T-cell (primary cell): ENCODE data around the gene ZNF511. TPM values are rescaled to one million over a fixed set of nuclear protein-coding genes. Genes with fewer than 3 reads are reported as not detected.

Experiments used
- ATAC-seq, 4 experiments: fragments of 200-7000 bp in 3 of 4; fragments of 150-1000 bp in 1 of 4; cut with Tn5 transposase; replicated peaks in 1 of 4; 1 replicate in 3 of 4; 2 replicates in 1 of 4; pipeline ENCODE4 v1.10.0; 2021; ENCODE audit warnings: moderate library complexity in 3 of 4, mild to moderate bottlenecking in 2 of 4, moderate number of reproducible peaks in 1 of 4
- CTCF ChIA-PET, 2 donors: fragments of 300-600 bp; sonication (Branson Sonifier 250); formaldehyde crosslinking; loops; one replicate each; lab custom pipeline; 2022; ENCODE audit warnings: antibody characterized with exemption in 2 of 2; lab: Charles Lee
- POLR2A ChIA-PET, 2 donors: fragments of 300-600 bp; sonication (Branson Sonifier 250); formaldehyde crosslinking; loops; one replicate each; lab custom pipeline; 2022; ENCODE audit warnings: antibody characterized with exemption in 2 of 2; lab: Charles Lee
- DNase-seq, 35 experiments: peaks; one replicate each; pipeline versions ENCODE4 v3.0.0 to v3.0.0-alpha.2; 2013 to 2023
- H3K27ac ChIP-seq: one replicate; pipeline ENCODE4 v1.5.1; 2013; ENCODE audit warnings: low read length
- H3K27me3 ChIP-seq, 2 experiments: replicated peaks in 1 of 2; 1 replicate in 1 of 2; 2 replicates in 1 of 2; pipeline versions ENCODE4 v1.6.1 to v1.7.0; 2013; ENCODE audit warnings: low read length in 1 of 2, mixed read lengths in 1 of 2; ENCODE audit not compliant: control insufficient read depth in 2 of 2, insufficient read depth in 2 of 2; ENCODE audit errors: extremely low read depth in 1 of 2
- H3K36me3 ChIP-seq, 2 donors: 1 replicate in 1 of 2; 2 replicates in 1 of 2; pipeline versions ENCODE4 v1.6.1 to v1.7.0; 2013; ENCODE audit warnings: low read length in 1 of 2; ENCODE audit not compliant: control insufficient read depth in 2 of 2, insufficient read depth in 1 of 2; ENCODE audit errors: extremely low read depth in 1 of 2
- H3K4me1 ChIP-seq, 2 experiments: 1 replicate in 1 of 2; 2 replicates in 1 of 2; pipeline versions ENCODE4 v1.6.1 to v1.7.0; 2013; ENCODE audit warnings: low read length in 2 of 2, mixed read lengths in 1 of 2; ENCODE audit not compliant: insufficient read depth in 2 of 2, control insufficient read depth in 1 of 2; ENCODE audit errors: extremely low read depth in 1 of 2
- H3K4me3 ChIP-seq, 2 donors: 1 replicate in 1 of 2; 2 replicates in 1 of 2; pipeline versions ENCODE4 v1.5.1 to v1.7.0; 2013; ENCODE audit warnings: mild to moderate bottlenecking in 2 of 2, low read length in 1 of 2, moderate library complexity in 1 of 2; ENCODE audit not compliant: control insufficient read depth in 1 of 2; ENCODE audit errors: extremely low read depth in 1 of 2
- H3K9me3 ChIP-seq: 2 replicates; pipeline ENCODE4 v1.7.0; 2013
- H3K27ac Mint-ChIP-seq, 2 donors: one replicate each; pipeline ENCODE4 v1.8.0; 2020 to 2021; ENCODE audit warnings: mild to moderate bottlenecking in 2 of 2, mixed read lengths in 2 of 2
- H3K27me3 Mint-ChIP-seq, 2 donors: one replicate each; pipeline ENCODE4 v1.8.0; 2021 to 2022; ENCODE audit warnings: mixed read lengths in 2 of 2
- H3K36me3 Mint-ChIP-seq: one replicate; pipeline ENCODE4 v1.8.0; 2021; ENCODE audit warnings: mixed read lengths
- H3K4me1 Mint-ChIP-seq, 3 donors: one replicate each; pipeline ENCODE4 v1.8.0; 2020 to 2022; ENCODE audit warnings: mixed read lengths in 3 of 3, mild to moderate bottlenecking in 1 of 3
- H3K4me3 Mint-ChIP-seq, 3 donors: one replicate each; pipeline ENCODE4 v1.8.0; 2020 to 2022; ENCODE audit warnings: mild to moderate bottlenecking in 3 of 3, mixed read lengths in 3 of 3, moderate library complexity in 3 of 3
- H3K9me3 Mint-ChIP-seq, 3 donors: one replicate each; pipeline ENCODE4 v1.8.0; 2020 to 2022; ENCODE audit warnings: mixed read lengths in 3 of 3
- WGBS: methylation state at CpG from one replicate; pipeline ENCODE4 v1.1.5; 2013; ENCODE audit warnings: missing lambda C conversion rate; ENCODE audit not compliant: insufficient coverage; 5-methylcytosine and 5-hydroxymethylcytosine counted together
- total RNA-seq, 35 experiments: library from RNA in 6 of 35; stranded (reverse) in 6 of 35; fragments of 120-200 nt in 1 of 35; gene quantifications; one replicate each; pipeline versions ENCODE4 v1.2.1 to v1.2.4 and lab custom pipeline; 2013 to 2026

The ZNF511 gene
- total RNA-seq, 5 donors from 2014 or later (not counting 1 experiment from before 2014, with no cell fraction given) = 35.2 to 44.7 (median 36.8) TPM

- H3K27me3 ChIP-seq = no peaks in the 10 kb centered on the region
- CTCF ChIA-PET = no interaction called here
- no peak for DNase-seq
- no peaks in the 10 kb centered on the region for H3K27me3 Mint-ChIP-seq
- no peak overlapping the region for H3K4me3 ChIP-seq
- 92% methylated on average over 22 of the region's 22 CpGs for WGBS
- H3K4me1 Mint-ChIP-seq = peaks cover 18 to 24% (median 22%) of the 10 kb centered on the region in 3 donors
- peaks cover 20 to 53% of the 10 kb centered on the region in 2 donors for H3K36me3 ChIP-seq
- POLR2A ChIA-PET = no interaction called here
- no peaks in the 10 kb centered on the region for H3K9me3 Mint-ChIP-seq
- H3K4me1 ChIP-seq = peaks cover 7 to 25% of the 10 kb centered on the region in 2 experiments
- H3K36me3 Mint-ChIP-seq = peaks cover 5% of the 10 kb centered on the region
- no peak overlapping the region for H3K27ac ChIP-seq
- H3K9me3 ChIP-seq = no peaks in the 10 kb centered on the region
- no peak overlapping the region for H3K4me3 Mint-ChIP-seq
- no peak overlapping the region for H3K27ac Mint-ChIP-seq
- no peak for ATAC-seq
Measured at GRCh38 chr10:133268532-133268931, 40.2 kb upstream of the ZNF511 start.

GRCh38 chr10:133269367-133269766 is 39.3 kb upstream of the ZNF511 start:
- Histone ChIP-seq H3K4me3 (no peak overlapping the region), H3K27me3 (no peaks in the 10 kb centered on the region), H3K9me3 (no peaks in the 10 kb centered on the region), H3K4me1 (peaks cover under 1 to 24% of the 10 kb centered on the region in 2 experiments), H3K36me3 (peaks cover 20 to 59% of the 10 kb centered on the region in 2 donors), H3K27ac (no peak overlapping the region)
- no peaks in the 10 kb centered on the region for H3K27me3 Mint-ChIP-seq
- H3K4me1 Mint-ChIP-seq = peaks cover 10 to 16% (median 14%) of the 10 kb centered on the region in 3 donors
- H3K27ac Mint-ChIP-seq = no peak overlapping the region
- H3K36me3 Mint-ChIP-seq = peaks cover 5% of the 10 kb centered on the region
- DNase-seq = no peak
- ChIA-PET CTCF (no interaction called here), POLR2A (no interaction called here)
- no peak overlapping the region for H3K4me3 Mint-ChIP-seq
- 87% methylated on average over 26 of the region's 26 CpGs for WGBS
- no peak for ATAC-seq
- H3K9me3 Mint-ChIP-seq = no peaks in the 10 kb centered on the region

GRCh38 chr10:133270204-133270603 is 38.5 kb upstream of the ZNF511 start:
- no peak overlapping the region for H3K27ac ChIP-seq
- Mint-ChIP-seq H3K4me1 (peaks cover 11 to 16% (median 12%) of the 10 kb centered on the region in 3 donors), H3K27ac (no peak overlapping the region), H3K27me3 (no peaks in the 10 kb centered on the region), H3K4me3 (no peak overlapping the region), H3K9me3 (no peaks in the 10 kb centered on the region), H3K36me3 (peaks cover 5% of the 10 kb centered on the region)
- 88% methylated on average over 20 of the region's 20 CpGs for WGBS
- DNase-seq = no peak
- ChIA-PET CTCF (no interaction called here), POLR2A (no interaction called here)
- peaks cover 5 to 24% of the 10 kb centered on the region in 2 experiments for H3K4me1 ChIP-seq
- H3K27me3 ChIP-seq = no peaks in the 10 kb centered on the region
- H3K4me3 ChIP-seq = no peak overlapping the region
- H3K36me3 ChIP-seq = peaks cover 20 to 59% of the 10 kb centered on the region in 2 donors
- no peaks in the 10 kb centered on the region for H3K9me3 ChIP-seq
- ATAC-seq = no peak

GRCh38 chr10:133270773-133271297 is 37.9 kb upstream of the ZNF511 start:
- Mint-ChIP-seq H3K4me1 (peaks cover 11 to 15% (median 13%) of the 10 kb centered on the region in 3 donors), H3K9me3 (no peaks in the 10 kb centered on the region), H3K27ac (no peak overlapping the region), H3K4me3 (no peak overlapping the region), H3K27me3 (no peaks in the 10 kb centered on the region), H3K36me3 (peaks cover 5% of the 10 kb centered on the region)
- DNase-seq (no peak), ATAC-seq (no peak)
- H3K36me3 ChIP-seq = peaks cover 20 to 59% of the 10 kb centered on the region in 2 donors
- no peaks in the 10 kb centered on the region for H3K27me3 ChIP-seq
- H3K27ac ChIP-seq = no peak overlapping the region
- H3K4me3 ChIP-seq = no peak overlapping the region
- 96% methylated on average over 19 of the region's 19 CpGs for WGBS
- ChIA-PET POLR2A (no interaction called here), CTCF (no interaction called here)
- no peaks in the 10 kb centered on the region for H3K9me3 ChIP-seq
- H3K4me1 ChIP-seq = peaks cover 10 to 26% of the 10 kb centered on the region in 2 experiments

- Mint-ChIP-seq H3K36me3 (peaks cover 5% of the 10 kb centered on the region), H3K27me3 (no peaks in the 10 kb centered on the region), H3K9me3 (no peaks in the 10 kb centered on the region), H3K4me3 (no peak overlapping the region), H3K4me1 (peaks cover 14 to 18% (median 14%) of the 10 kb centered on the region in 3 donors), H3K27ac (no peak overlapping the region)
- DNase-seq (no peak), ATAC-seq (no peak)
- H3K4me3 ChIP-seq = no peak overlapping the region
- no peaks in the 10 kb centered on the region for H3K27me3 ChIP-seq
- peaks cover 10 to 34% of the 10 kb centered on the region in 2 experiments for H3K4me1 ChIP-seq
- H3K36me3 ChIP-seq = peaks cover 20 to 59% of the 10 kb centered on the region in 2 donors
- no peak overlapping the region for H3K27ac ChIP-seq
- ChIA-PET POLR2A (interaction anchor here in 1 of 2 donors (0.6 kb wide), 1 partner anchor 824 kb away, joined by 3 read pairs; no protein-coding TSS in a partner anchor), CTCF (no interaction called here)
- 91% methylated on average over 29 of the region's 35 CpGs for WGBS
- H3K9me3 ChIP-seq = no peaks in the 10 kb centered on the region
Measured at GRCh38 chr10:133271521-133272300, 37.0 kb upstream of the ZNF511 start.

- Histone ChIP-seq H3K4me1 (peaks cover 10 to 41% of the 10 kb centered on the region in 2 experiments), H3K27me3 (no peaks in the 10 kb centered on the region), H3K9me3 (no peaks in the 10 kb centered on the region), H3K36me3 (peaks cover 20 to 55% of the 10 kb centered on the region in 2 donors), H3K4me3 (no peak overlapping the region), H3K27ac (no peak overlapping the region)
- Mint-ChIP-seq H3K9me3 (no peaks in the 10 kb centered on the region), H3K4me1 (peaks cover 14 to 18% (median 14%) of the 10 kb centered on the region in 3 donors), H3K27me3 (no peaks in the 10 kb centered on the region), H3K27ac (no peak overlapping the region), H3K4me3 (no peak overlapping the region), H3K36me3 (peaks cover 5% of the 10 kb centered on the region)
- 74% methylated on average over 10 of the region's 29 CpGs for WGBS
- CTCF ChIA-PET = no interaction called here
- ATAC-seq (no peak), DNase-seq (no peak)
- POLR2A ChIA-PET = interaction anchor here in 1 of 2 donors (0.6 kb wide), 1 partner anchor 825 kb away, joined by 3 read pairs; no protein-coding TSS in a partner anchor
Measured at GRCh38 chr10:133272301-133272963, 36.3 kb upstream of the ZNF511 start.
